Keratinocyte (primary cell): Measurements from ENCODE around the gene ZSCAN2.

Source experiments
- EZH2 ChIP-seq: IDR thresholded peaks from one replicate; pipeline ENCODE4 v1.6.1; 2012; ENCODE audit warnings: inconsistent platforms, mild to moderate bottlenecking, low read length, moderate library complexity
- TF ChIP-seq, protein P1 (sequence below), 3 experiments: IDR thresholded peaks in 1 of 3; conservative IDR thresholded peaks in 1 of 3; optimal IDR thresholded peaks in 1 of 3; 2 replicates in 2 of 3; 3 replicates in 1 of 3; pipeline versions ENCODE3 to v1.5.1; 2011; ENCODE audit warnings: low read length in 3 of 3, mild to moderate bottlenecking in 3 of 3, moderate library complexity in 2 of 3, control low read depth in 1 of 3, inconsistent platforms in 1 of 3; ENCODE audit not compliant: insufficient read depth in 2 of 3; ENCODE audit errors: extremely low read depth in 1 of 3

- TF ChIP-seq, protein P1, sequence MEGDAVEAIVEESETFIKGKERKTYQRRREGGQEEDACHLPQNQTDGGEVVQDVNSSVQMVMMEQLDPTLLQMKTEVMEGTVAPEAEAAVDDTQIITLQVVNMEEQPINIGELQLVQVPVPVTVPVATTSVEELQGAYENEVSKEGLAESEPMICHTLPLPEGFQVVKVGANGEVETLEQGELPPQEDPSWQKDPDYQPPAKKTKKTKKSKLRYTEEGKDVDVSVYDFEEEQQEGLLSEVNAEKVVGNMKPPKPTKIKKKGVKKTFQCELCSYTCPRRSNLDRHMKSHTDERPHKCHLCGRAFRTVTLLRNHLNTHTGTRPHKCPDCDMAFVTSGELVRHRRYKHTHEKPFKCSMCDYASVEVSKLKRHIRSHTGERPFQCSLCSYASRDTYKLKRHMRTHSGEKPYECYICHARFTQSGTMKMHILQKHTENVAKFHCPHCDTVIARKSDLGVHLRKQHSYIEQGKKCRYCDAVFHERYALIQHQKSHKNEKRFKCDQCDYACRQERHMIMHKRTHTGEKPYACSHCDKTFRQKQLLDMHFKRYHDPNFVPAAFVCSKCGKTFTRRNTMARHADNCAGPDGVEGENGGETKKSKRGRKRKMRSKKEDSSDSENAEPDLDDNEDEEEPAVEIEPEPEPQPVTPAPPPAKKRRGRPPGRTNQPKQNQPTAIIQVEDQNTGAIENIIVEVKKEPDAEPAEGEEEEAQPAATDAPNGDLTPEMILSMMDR (optimal IDR thresholded peaks at IDR 0.05 in 1 of 3, IDR thresholded peaks at IDR 0.05 in 1 of 3, conservative IDR thresholded peaks at IDR 0.05 in 1 of 3; ENCODE audit: extremely low read depth in 1 of 3, insufficient read depth in 2 of 3, low read length in 3 of 3): no peak
- TF ChIP-seq EZH2: no peak
Observed at GRCh38 chr15:84661001-84661400, 60.2 kb downstream of the ZSCAN2 start.
